Activated T-cell treated with anti-CD3 and anti-CD28 coated beads, Interleukin-2, amount 50 U/mL, for 72 hours (primary cell): Measurements from ENCODE around the gene OR51B5. TPM values are rescaled to one million over a fixed set of nuclear protein-coding genes. Genes with fewer than 3 reads are reported as not detected.
"Not testable (repeated sequence)": the region's sequence is repeated elsewhere in the genome, so short reads cannot be mapped to it uniquely, and the experiment has no call there.

Experiments
- ATAC-seq, 2 donors: fragments of 150-1000 bp; cut with Tn5 transposase; replicated peaks in 1 of 2; 2 replicates each; pipeline ENCODE4 v1.10.0; 2021; ENCODE audit warnings: moderate library complexity in 2 of 2, mild to moderate bottlenecking in 1 of 2
- DNase-seq, 2 donors: peaks; one replicate each; pipeline ENCODE4 v3.0.0; 2021 to 2022; ENCODE audit warnings: mixed read lengths in 1 of 2
- H3K27ac Mint-ChIP-seq: one replicate; pipeline ENCODE4 v1.8.0; 2022; ENCODE audit warnings: mild to moderate bottlenecking, moderate library complexity, mixed read lengths
- H3K27me3 Mint-ChIP-seq: one replicate; pipeline ENCODE4 v1.8.0; 2022; ENCODE audit warnings: low read depth, mixed read lengths
- H3K36me3 Mint-ChIP-seq, 2 donors: one replicate each; pipeline ENCODE4 v1.8.0; 2022; ENCODE audit warnings: mixed read lengths in 2 of 2, mild to moderate bottlenecking in 1 of 2; ENCODE audit not compliant: insufficient read depth in 2 of 2
- H3K4me1 Mint-ChIP-seq: one replicate; pipeline ENCODE4 v1.8.0; 2022; ENCODE audit warnings: low read depth, mixed read lengths
- H3K4me3 Mint-ChIP-seq, 2 donors: one replicate each; pipeline ENCODE4 v1.8.0; 2022; ENCODE audit warnings: mild to moderate bottlenecking in 2 of 2, mixed read lengths in 2 of 2, moderate library complexity in 2 of 2
- H3K9me3 Mint-ChIP-seq, 2 donors: one replicate each; pipeline ENCODE4 v1.8.0; 2022; ENCODE audit warnings: mixed read lengths in 2 of 2
- total RNA-seq, 2 donors: library from RNA; stranded (reverse); gene quantifications; one replicate each; pipeline ENCODE4 v1.2.3, GENCODE V29; 2022

Gene OR51B5
- total RNA-seq, 2 donors from 2014 or later, result 0.30 TPM; not detected in 1

DNA sequence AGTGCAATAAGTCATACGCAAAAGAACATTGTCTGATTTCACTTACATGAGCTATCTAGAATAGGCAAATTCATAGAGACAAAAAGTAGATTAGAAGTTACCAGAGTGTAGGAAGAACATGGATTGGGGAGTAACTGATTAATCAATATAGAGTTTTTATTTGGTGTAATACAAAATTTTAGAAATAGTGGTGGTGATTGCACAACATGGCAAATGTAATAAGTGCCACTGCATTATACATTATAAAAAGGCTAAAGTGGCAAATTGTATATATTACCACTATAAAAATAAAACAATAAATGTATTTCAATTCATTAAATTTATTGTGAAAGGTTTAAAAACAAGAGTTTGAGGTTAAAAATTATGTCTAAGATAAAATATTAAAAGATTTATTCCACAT lies 32.9 kb downstream of the OR51B5 start:
- H3K27ac Mint-ChIP-seq, result no peak overlapping the region
- ATAC-seq, result no peak
- H3K27me3 Mint-ChIP-seq, result peaks cover 7% of the 10 kb centered on the region
- H3K9me3 Mint-ChIP-seq, result peaks cover 1 to 2% of the 10 kb centered on the region in 2 donors
- H3K4me1 Mint-ChIP-seq, result no peaks in the 10 kb centered on the region
- no peak for DNase-seq
- no peak overlapping the region for H3K4me3 Mint-ChIP-seq
- no peaks in the 10 kb centered on the region for H3K36me3 Mint-ChIP-seq

DNA sequence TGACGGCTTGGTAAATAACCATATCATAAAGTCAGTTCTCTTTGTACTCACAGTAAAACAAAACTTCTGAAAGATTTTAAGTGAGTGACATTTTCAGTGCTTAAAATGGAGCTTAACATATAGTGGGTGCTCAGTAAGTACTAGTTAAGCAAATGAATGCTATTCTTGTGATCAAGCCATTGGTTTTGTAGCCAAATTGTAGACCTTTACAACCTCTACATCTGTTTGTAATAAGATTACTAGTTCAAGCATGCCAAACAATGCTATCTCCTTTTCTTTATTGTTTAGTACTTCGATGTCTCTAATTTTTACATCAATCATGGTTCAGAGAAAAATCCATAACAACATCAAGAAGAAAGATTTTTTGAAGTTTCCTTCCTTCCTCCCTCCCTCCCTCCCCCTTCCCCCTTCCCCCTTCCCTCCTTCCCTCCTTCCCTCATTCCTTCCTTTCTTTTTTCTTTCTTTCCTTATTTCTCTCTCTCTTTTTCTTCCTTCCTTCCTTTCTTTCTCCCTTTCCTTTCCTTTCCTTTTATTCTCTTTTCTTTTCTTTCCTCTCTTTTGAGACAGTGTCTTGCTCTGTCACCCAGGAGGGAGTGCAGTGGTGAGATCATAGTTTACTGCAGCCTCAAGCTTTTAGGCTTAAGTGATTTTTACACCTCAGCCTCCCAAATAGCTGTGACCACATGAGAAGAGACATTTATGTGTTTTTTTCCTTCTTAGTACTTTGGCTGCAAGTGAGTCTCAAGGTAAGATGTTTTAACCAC lies 35.9 kb downstream of the OR51B5 start:
- ATAC-seq (no peak), DNase-seq (no peak)
- no peaks in the 10 kb centered on the region for H3K36me3 Mint-ChIP-seq
- no peak overlapping the region for H3K4me3 Mint-ChIP-seq
- peaks cover 7% of the 10 kb centered on the region for H3K27me3 Mint-ChIP-seq
- no peak overlapping the region for H3K27ac Mint-ChIP-seq
- no peaks in the 10 kb centered on the region for H3K9me3 Mint-ChIP-seq
- H3K4me1 Mint-ChIP-seq, result no peaks in the 10 kb centered on the region

DNA sequence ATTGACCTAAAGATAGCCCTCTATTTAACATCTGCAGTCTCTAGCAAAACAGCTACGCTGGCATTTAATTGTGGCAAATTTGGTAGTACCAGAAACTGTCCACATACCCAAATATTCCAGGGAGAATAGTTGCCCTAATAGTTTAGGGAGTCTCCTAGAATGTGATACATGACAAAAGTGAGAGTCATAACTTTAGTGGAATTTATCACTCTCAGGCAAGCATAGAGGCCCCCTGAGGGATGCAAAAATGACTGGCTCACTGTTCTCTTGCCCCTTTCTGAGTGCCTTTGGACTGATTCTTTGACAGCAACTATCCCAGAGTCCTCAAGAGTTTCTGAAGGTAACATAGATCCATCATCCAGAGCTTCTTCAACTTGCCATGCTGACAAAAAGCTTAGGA lies 39.3 kb downstream of the OR51B5 start:
- Mint-ChIP-seq H3K4me1 (no peaks in the 10 kb centered on the region), H3K27ac (no peak overlapping the region), H3K9me3 (no peaks in the 10 kb centered on the region), H3K36me3 (no peaks in the 10 kb centered on the region), H3K27me3 (peaks cover 12% of the 10 kb centered on the region), H3K4me3 (no peak overlapping the region)
- ATAC-seq (no peak), DNase-seq (no peak)

DNA sequence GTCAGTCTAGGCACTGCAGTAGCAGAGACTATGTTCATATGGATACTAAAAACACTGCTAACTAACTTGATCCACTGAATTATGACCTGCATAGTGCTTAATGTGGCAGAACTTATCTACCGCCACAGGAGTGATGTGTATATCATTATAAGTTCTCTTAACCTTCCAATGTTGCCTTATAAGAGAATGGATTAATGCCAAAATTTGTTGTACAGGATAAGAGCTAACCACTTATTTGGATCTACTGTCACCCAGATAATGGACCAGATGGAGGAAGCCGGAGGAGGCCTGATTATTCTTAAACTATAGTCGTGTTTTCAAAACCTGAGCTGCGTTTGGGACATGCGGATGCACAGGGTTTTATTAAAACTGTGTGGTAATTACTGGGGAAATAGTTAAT lies 39.7 kb downstream of the OR51B5 start:
- H3K27ac Mint-ChIP-seq, result no peak overlapping the region
- H3K9me3 Mint-ChIP-seq, result no peaks in the 10 kb centered on the region
- ATAC-seq, result no peak
- no peaks in the 10 kb centered on the region for H3K36me3 Mint-ChIP-seq
- peaks cover 12% of the 10 kb centered on the region for H3K27me3 Mint-ChIP-seq
- H3K4me1 Mint-ChIP-seq, result no peaks in the 10 kb centered on the region
- no peak for DNase-seq
- H3K4me3 Mint-ChIP-seq, result no peak overlapping the region

DNA sequence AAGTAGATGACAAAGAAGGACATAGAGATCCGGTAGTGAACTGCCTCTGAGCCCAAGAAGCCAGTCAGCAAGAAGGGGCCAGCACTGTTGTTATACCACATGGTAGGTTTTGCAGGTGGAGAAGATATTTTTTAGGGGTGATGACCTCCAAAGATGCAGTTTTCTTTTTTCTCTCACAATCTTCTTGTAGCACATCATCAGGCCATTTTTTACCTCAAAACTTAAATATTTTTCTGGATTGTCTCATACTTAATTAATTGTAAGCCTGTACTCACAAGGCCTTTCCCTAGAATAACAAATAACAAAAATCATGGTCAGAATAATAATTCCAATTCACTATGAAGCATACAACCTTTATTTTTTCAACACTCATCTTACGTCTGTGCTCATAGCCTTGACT lies 41.5 kb downstream of the OR51B5 start, which contains the start of gene OR51B4:
Gene OR51B4, minus strand, starts transcription at position 101 of the 400 bp plus-strand sequence. Its CDS starts 0 bp downstream, at position 101.
- no peak within 1 kb of the TSS for H3K4me3 Mint-ChIP-seq
- no peak for ATAC-seq

DNA sequence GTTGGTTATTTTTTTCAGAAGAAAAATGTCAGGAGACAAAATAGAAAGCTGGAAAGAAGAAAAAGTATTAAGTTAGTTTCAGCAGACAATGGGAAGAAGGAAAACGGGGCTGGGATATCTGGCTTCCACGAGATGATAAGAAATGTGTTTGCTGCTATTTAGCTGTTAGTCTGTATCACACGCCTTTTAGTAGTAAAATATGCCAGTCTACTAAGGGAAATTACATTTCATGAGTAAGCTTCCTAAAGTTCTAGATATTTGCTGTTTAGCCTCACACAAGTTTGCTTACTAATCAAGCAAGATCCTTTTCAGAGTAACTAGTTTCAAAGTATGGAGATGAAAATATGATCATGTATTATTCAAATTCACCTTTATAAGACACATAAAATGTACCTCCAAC lies 43.1 kb downstream of the OR51B5 start:
- no peaks in the 10 kb centered on the region for H3K4me1 Mint-ChIP-seq
- H3K9me3 Mint-ChIP-seq, result no peaks in the 10 kb centered on the region
- no peaks in the 10 kb centered on the region for H3K36me3 Mint-ChIP-seq
- ATAC-seq (no peak), DNase-seq (no peak)
- H3K4me3 Mint-ChIP-seq, result no peak overlapping the region
- peaks cover 6% of the 10 kb centered on the region for H3K27me3 Mint-ChIP-seq
- H3K27ac Mint-ChIP-seq, result no peak overlapping the region

More for the DNA sequence above, 41.5 kb downstream of the OR51B5 start, which contains the start of gene OR51B4:
- DNase-seq, result no peak
- H3K27me3 Mint-ChIP-seq, result peaks cover 6% of the 10 kb centered on the region
- no peaks in the 10 kb centered on the region for H3K9me3 Mint-ChIP-seq
- no peaks in the 10 kb centered on the region for H3K36me3 Mint-ChIP-seq
- H3K27ac Mint-ChIP-seq, result no peak within 1 kb of the TSS
- H3K4me1 Mint-ChIP-seq, result no peaks in the 10 kb centered on the region

DNA sequence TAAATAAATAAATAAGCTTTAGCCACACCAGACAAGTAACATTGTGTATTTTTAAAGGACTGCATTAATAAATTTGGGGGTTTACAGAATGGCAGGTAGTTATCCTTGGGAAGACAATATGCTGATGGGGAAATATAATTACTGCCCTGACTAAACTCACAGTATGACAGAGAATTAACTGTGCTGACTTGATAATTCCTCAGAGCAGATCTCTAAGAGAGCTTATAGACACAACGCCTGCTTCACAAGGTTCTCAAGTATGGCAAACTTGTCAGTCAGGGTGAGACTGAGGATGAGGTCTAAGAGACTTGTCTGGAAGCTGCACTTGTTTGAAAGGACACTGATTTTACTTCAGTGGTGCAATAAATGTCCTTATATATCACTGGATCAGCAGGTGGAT lies 44.9 kb downstream of the OR51B5 start:
- H3K27me3 Mint-ChIP-seq, result peaks cover 6% of the 10 kb centered on the region
- DNase-seq, result no peak
- H3K4me1 Mint-ChIP-seq, result no peaks in the 10 kb centered on the region
- no peaks in the 10 kb centered on the region for H3K36me3 Mint-ChIP-seq
- H3K27ac Mint-ChIP-seq, result no peak overlapping the region
- ATAC-seq, result no peak
- H3K4me3 Mint-ChIP-seq, result no peak overlapping the region
- H3K9me3 Mint-ChIP-seq, result no peaks in the 10 kb centered on the region

DNA sequence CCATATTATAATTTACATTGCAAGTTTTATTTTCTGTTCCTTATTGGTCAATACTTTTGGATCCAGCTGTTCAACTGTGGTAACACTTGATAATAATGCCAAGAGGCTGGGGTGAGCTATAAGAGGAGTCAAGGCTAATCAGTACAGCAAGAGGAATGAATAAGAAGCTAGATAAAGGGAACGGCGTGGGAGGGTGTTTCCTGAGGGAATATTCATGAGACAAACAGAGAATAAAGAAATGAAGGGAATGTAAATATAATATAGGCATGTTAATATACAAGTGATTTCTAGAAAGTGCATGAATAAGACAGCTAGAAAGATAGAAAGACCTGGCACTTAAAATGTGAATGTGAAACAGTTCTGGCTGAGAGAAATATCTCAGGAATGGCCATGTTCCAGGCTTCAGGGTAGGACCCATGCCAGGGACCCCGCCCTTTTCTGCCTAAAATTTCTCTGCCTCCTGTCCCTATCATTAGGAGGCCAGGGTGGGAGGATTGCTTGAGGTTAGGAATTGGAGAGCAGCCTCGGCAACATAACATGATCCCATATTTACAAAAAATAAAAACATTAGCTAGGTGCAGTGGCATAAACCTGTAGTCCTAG lies 45.5 kb downstream of the OR51B5 start:
- no peaks in the 10 kb centered on the region for H3K4me1 Mint-ChIP-seq
- no peaks in the 10 kb centered on the region for H3K36me3 Mint-ChIP-seq
- no peak overlapping the region for H3K4me3 Mint-ChIP-seq
- ATAC-seq (no peak), DNase-seq (no peak)
- peaks cover 6% of the 10 kb centered on the region for H3K27me3 Mint-ChIP-seq
- no peaks in the 10 kb centered on the region for H3K9me3 Mint-ChIP-seq
- no peak overlapping the region for H3K27ac Mint-ChIP-seq

DNA sequence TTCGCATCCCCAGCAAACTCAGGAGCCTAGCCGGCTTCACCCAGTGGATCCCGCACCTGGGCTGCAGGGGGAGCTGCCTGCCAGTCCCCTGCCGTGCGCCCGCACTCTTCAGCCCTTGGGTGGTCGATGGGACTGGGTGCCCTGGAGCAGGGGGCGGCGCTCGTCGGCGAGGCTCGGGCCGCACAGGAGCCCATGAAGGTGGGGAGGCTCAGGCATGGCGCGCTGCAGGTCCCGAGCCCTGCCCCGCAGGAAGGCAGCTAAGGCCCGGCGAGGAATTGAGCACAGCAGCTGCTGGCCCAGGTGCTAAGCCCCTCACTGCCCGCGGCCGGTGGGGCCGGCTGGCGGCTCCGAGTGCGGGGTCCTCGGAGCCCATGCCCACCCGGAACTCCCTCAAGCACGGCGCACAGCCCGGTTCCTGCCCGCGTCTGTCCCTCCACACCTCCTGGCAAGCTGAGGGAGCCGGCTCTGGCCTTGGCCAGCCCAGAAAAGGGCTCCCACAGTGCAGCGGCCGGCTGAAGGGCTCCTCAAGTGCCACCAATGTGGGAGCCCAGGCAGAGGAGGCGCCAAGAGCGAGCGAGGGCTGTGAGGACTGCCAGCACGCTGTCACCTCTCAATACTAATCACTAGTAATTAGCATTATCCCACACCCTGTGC lies 48.9 kb downstream of the OR51B5 start:
- not testable (repeated sequence) for DNase-seq, H3K27ac Mint-ChIP-seq, ATAC-seq, H3K4me1 Mint-ChIP-seq, H3K9me3 Mint-ChIP-seq, H3K4me3 Mint-ChIP-seq, H3K27me3 Mint-ChIP-seq, H3K36me3 Mint-ChIP-seq

DNA sequence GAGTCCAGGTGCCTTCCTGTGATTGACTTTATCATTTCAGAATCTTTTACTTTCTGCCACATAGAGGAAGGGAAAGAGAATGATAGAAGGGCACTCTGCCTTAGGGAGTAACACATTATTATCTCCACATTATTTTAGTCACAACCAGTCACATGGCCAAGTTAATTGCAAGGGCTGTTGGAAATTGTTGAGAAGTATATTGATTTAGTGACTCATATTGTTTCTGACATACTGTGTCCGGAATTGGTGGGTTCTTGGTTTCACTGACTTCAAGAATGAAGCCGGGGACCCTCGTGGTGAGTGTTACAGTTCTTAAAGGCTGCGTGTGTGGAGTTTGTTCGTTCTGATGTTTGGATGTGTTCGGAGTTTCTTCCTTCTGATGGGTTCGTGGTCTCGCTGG lies 50.3 kb downstream of the OR51B5 start:
- Mint-ChIP-seq H3K27ac (no peak overlapping the region), H3K9me3 (no peaks in the 10 kb centered on the region), H3K36me3 (no peaks in the 10 kb centered on the region), H3K4me1 (no peaks in the 10 kb centered on the region), H3K4me3 (no peak overlapping the region), H3K27me3 (no peaks in the 10 kb centered on the region)
- DNase-seq (no peak), ATAC-seq (no peak)

Other genes starting within 250 kb of the OR51B5 start
- gene OR52A5, start 205.2 kb downstream of the OR51B5 start, total RNA-seq, result not detected
- gene OR52A1, start 188.8 kb downstream of the OR51B5 start, total RNA-seq, result not detected
- not detected for gene OR51V1, start 142.8 kb downstream of the OR51B5 start, total RNA-seq
- gene HBB, start 116.5 kb downstream of the OR51B5 start, total RNA-seq, result not detected
- gene HBD, start 109.0 kb downstream of the OR51B5 start, total RNA-seq, result under 1 TPM in 1 of 2 donors, not detected in 1; 0.46 TPM
- gene HBG1, start 93.7 kb downstream of the OR51B5 start, total RNA-seq, result not detected
- not detected for gene HBG2, start 88.7 kb downstream of the OR51B5 start, total RNA-seq
- gene HBE1, start 73.6 kb downstream of the OR51B5 start, total RNA-seq, result not detected
- not detected for gene OR51B4, start 41.6 kb downstream of the OR51B5 start, total RNA-seq
- not detected for gene OR51B2, start 19.2 kb downstream of the OR51B5 start, total RNA-seq
- gene OR51B6, start 8.0 kb upstream of the OR51B5 start, total RNA-seq, result not detected
- not detected for gene OR51M1, start 40.3 kb upstream of the OR51B5 start, total RNA-seq
- gene OR51Q1, start 78.6 kb upstream of the OR51B5 start, total RNA-seq, result not detected
- not detected for gene OR51I1, start 98.0 kb upstream of the OR51B5 start, total RNA-seq
- gene OR51I2, start 105.8 kb upstream of the OR51B5 start, total RNA-seq, result not detected
- not detected for gene OR52D1, start 145.2 kb upstream of the OR51B5 start, total RNA-seq
- not detected for gene UBQLN3, start 166.4 kb upstream of the OR51B5 start, total RNA-seq
- gene UBQLNL, start 173.2 kb upstream of the OR51B5 start, total RNA-seq, result under 1 TPM in 1 of 2 donors, not detected in 1; 0.30 TPM
- gene OR52H1, start 205.0 kb upstream of the OR51B5 start, total RNA-seq, result not detected
- not detected for gene OR52B6, start 237.4 kb upstream of the OR51B5 start, total RNA-seq